Activated CD8-positive, alpha-beta T cell treated with anti-CD3 and anti-CD28 coated beads for 36 hours (primary cell): ENCODE data around the gene HECTD1. TPM values are rescaled to one million over a fixed set of nuclear protein-coding genes. Genes with fewer than 3 reads are reported as not detected.

Experiments used
- ATAC-seq: fragments of 200-7000 bp; cut with Tn5 transposase; one replicate; pipeline ENCODE4 v1.10.0; 2021; ENCODE audit warnings: mild to moderate bottlenecking, moderate library complexity
- CTCF ChIA-PET: fragments of 350-600 bp; sonication (Branson Sonifier 250); formaldehyde crosslinking; loops from one replicate; lab custom pipeline; 2021; ENCODE audit warnings: antibody characterized with exemption; lab: Charles Lee
- POLR2A ChIA-PET: fragments of 350-600 bp; sonication (Branson Sonifier 250); formaldehyde crosslinking; loops from one replicate; lab custom pipeline; 2021; ENCODE audit warnings: antibody characterized with exemption; lab: Charles Lee
- DNase-seq: peaks from one replicate; pipeline ENCODE4 v3.0.0-alpha.2; 2020
- H3K27ac Mint-ChIP-seq: one replicate; pipeline ENCODE4 v1.8.0; 2021; ENCODE audit warnings: mild to moderate bottlenecking, mixed read lengths
- H3K27me3 Mint-ChIP-seq: one replicate; pipeline ENCODE4 v1.8.0; 2021; ENCODE audit warnings: mixed read lengths
- H3K36me3 Mint-ChIP-seq: one replicate; pipeline ENCODE4 v1.8.0; 2021; ENCODE audit warnings: low read depth, mixed read lengths
- H3K4me1 Mint-ChIP-seq: one replicate; pipeline ENCODE4 v1.8.0; 2021; ENCODE audit warnings: low read depth, mixed read lengths
- H3K4me3 Mint-ChIP-seq: one replicate; pipeline ENCODE4 v1.8.0; 2021; ENCODE audit warnings: mild to moderate bottlenecking, moderate library complexity, mixed read lengths
- H3K9me3 Mint-ChIP-seq: one replicate; pipeline ENCODE4 v1.8.0; 2021; ENCODE audit warnings: mixed read lengths
- intact Hi-C: fragments of 100-400 bp; cut with micrococcal nuclease; formaldehyde crosslinking; loops from one replicate; pipeline ENCODE4 v1.10.0; 2022
- total RNA-seq, 2 experiments: library from RNA; stranded (reverse); gene quantifications; one replicate each; pipeline ENCODE4 v1.2.3, GENCODE V29; 2021
- TF ChIP-seq, protein P1 (sequence below): fragments of 200-600 bp; IDR thresholded peaks from one replicate; pipeline ENCODE4 v1.8.0; 2022; ENCODE audit warnings: antibody characterized with exemption, mild to moderate bottlenecking

The HECTD1 gene
- total RNA-seq, 2 experiments from 2014 or later: 78.9 to 82.2 TPM

DNA sequence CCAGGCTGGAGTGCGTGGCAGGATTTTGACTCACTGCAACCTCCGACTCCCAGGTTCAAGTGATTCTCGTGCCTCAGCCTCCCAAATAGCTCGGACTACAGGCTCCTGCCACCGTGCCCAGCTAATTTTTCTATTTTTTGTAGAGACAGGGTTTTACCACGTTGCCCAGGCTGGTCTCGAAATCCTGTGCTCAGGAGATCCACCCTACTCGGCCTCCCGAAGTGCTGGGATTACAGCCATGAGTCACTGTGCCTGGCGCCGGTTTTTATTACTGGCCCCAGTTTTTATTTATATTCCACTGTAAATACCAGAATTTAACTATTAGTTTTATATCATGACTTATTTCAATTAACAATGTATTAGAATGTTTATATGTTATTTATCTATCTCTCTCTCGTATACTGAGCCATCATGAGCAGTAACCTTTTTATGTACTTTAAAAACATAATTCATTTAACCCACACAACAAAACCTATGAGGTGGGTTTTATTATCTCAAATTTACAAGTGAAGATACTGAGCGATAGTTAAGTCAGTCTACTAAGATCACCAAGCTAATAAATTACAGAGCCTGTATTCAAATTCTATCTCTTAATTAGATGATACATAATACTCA, 47.8 kb downstream of the HECTD1 start:
- Mint-ChIP-seq H3K4me1 (no peaks in the 10 kb centered on the region), H3K36me3 (peaks cover 15% of the 10 kb centered on the region)
- intact Hi-C loops: no loop called here

DNA sequence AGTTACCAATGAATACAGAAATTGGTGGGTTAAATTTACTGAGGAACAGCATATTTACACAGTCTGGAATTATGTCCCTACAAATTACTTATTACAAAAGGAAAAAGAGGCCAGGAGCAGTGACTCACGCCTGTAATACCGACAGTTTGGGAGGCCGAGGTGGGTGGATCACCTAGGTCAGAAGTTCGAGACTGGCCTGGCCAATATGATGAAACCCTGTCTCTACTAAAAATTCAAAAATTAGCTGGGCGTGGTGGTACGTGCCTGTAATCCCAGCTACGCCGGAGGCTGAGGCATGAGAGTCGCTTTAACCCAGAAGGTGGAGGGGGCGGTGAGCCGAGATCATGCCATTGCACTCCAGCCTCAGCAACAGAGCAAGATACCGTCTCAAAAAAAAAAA, 52.6 kb downstream of the HECTD1 start:
- no peak overlapping the region for H3K27ac Mint-ChIP-seq
- no peak for DNase-seq
- ChIA-PET CTCF (no interaction called here), POLR2A (interaction anchor here (0.5 kb wide), 1 partner anchor 139 kb away, joined by 3 read pairs; no protein-coding TSS in a partner anchor)
- intact Hi-C loops: no loop called here
- TF ChIP-seq, protein P1, sequence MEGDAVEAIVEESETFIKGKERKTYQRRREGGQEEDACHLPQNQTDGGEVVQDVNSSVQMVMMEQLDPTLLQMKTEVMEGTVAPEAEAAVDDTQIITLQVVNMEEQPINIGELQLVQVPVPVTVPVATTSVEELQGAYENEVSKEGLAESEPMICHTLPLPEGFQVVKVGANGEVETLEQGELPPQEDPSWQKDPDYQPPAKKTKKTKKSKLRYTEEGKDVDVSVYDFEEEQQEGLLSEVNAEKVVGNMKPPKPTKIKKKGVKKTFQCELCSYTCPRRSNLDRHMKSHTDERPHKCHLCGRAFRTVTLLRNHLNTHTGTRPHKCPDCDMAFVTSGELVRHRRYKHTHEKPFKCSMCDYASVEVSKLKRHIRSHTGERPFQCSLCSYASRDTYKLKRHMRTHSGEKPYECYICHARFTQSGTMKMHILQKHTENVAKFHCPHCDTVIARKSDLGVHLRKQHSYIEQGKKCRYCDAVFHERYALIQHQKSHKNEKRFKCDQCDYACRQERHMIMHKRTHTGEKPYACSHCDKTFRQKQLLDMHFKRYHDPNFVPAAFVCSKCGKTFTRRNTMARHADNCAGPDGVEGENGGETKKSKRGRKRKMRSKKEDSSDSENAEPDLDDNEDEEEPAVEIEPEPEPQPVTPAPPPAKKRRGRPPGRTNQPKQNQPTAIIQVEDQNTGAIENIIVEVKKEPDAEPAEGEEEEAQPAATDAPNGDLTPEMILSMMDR: no peak
- peaks cover 23% of the 10 kb centered on the region for H3K36me3 Mint-ChIP-seq
- H3K9me3 Mint-ChIP-seq: no peaks in the 10 kb centered on the region
- H3K27me3 Mint-ChIP-seq: no peaks in the 10 kb centered on the region
- H3K4me1 Mint-ChIP-seq: no peaks in the 10 kb centered on the region
- no peak for ATAC-seq
- H3K4me3 Mint-ChIP-seq: no peak overlapping the region

More for the DNA sequence above, 47.8 kb downstream of the HECTD1 start:
- H3K9me3 Mint-ChIP-seq: no peaks in the 10 kb centered on the region
- TF ChIP-seq, protein P1: no peak
- ChIA-PET CTCF (no interaction called here), POLR2A (no interaction called here)
- H3K4me3 Mint-ChIP-seq: no peak overlapping the region
- DNase-seq (no peak), ATAC-seq (no peak)
- H3K27me3 Mint-ChIP-seq: no peaks in the 10 kb centered on the region
- no peak overlapping the region for H3K27ac Mint-ChIP-seq

DNA sequence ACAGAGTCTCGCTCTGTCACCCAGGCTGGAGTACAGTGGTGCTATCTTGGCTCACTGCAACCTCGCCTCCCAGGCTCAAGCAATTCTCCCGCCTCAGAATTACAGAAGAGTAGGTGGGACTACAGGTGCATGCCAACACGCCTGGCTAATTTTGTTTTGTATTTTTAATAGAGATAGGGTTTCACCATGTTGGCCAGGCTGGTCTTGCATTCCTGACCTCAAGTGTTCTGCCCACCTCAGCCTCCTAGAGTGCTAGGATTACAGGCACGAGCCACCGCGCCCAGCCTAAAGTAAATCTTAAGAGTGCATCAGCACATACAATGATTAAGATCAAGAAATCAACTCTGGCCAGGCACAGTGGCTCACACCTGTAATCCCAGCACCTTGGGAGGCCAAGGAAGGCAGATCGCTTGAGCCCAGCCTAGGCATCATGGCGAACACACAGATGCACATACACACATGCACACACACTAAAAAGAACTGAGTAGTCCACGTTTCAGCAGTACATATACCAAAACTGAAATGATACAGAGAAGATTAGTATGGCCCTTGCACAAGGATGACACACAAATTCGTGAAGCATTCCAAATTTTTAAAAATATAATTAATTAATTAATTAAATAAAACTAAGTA, 65.0 kb downstream of the HECTD1 start:
- Mint-ChIP-seq H3K27me3 (no peaks in the 10 kb centered on the region), H3K36me3 (peaks cover 30% of the 10 kb centered on the region), H3K9me3 (no peaks in the 10 kb centered on the region), H3K4me3 (no peak overlapping the region), H3K4me1 (no peaks in the 10 kb centered on the region), H3K27ac (no peak overlapping the region)
- POLR2A ChIA-PET: no interaction called here
- intact Hi-C loops: no loop called here
- ATAC-seq (no peak), DNase-seq (no peak)
- CTCF ChIA-PET: no interaction called here
- TF ChIP-seq, protein P1: no peak

DNA sequence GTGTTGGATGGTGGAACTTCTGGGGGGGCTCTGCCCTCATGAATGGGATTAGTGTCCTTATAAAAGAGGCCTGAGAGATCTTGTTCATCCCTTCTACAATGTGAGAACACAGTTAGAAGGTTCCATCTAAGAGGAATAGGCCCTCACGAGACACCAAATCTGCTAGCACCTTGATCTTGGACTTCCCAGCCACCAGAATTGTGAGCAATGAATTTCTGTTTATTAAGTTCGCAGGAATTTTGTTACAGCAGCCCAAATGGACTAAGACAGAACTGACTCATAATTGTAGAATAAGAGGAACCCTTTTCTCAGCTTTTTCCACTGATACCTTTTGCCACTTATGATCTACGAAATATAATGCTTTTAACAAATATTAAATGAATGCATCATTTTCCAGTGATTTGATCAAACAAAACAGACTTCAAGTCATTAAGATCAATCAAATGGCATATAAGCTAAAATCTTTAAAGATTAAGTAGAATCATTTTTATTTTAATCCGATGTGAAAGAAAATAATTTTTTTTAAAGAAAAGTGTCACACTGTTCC, 68.2 kb downstream of the HECTD1 start:
- Mint-ChIP-seq H3K4me1 (no peaks in the 10 kb centered on the region), H3K9me3 (no peaks in the 10 kb centered on the region), H3K27me3 (no peaks in the 10 kb centered on the region), H3K4me3 (no peak overlapping the region), H3K36me3 (peaks cover 24% of the 10 kb centered on the region), H3K27ac (no peak overlapping the region)
- no peak for DNase-seq
- POLR2A ChIA-PET: no interaction called here
- intact Hi-C loops: no loop called here
- CTCF ChIA-PET: interaction anchor here (1.6 kb wide), 1 partner anchor 36 kb away, joined by 3 read pairs; no protein-coding TSS in a partner anchor
- ATAC-seq: no peak
- TF ChIP-seq, protein P1: no peak

DNA sequence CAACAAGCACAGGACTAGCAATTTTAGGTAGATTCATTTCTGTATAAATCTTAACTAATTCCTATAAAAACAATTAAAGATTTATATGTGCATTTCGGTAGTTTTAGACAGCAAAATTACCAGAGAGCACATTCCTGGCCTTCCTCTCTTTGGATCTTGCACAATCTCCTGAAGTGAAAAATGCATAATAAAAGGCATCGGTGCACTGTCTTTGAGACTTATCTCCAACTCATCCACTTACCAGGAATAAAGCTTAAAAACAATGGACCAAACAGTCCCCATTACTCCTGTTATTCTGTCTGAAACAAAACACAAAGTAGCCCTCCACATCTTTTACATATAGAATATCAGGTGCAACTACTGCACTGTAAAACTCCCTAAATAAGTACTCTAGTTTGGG, 69.3 kb downstream of the HECTD1 start:
- Mint-ChIP-seq H3K9me3 (no peaks in the 10 kb centered on the region), H3K27ac (no peak overlapping the region), H3K36me3 (peaks cover 24% of the 10 kb centered on the region), H3K4me3 (no peak overlapping the region), H3K4me1 (no peaks in the 10 kb centered on the region), H3K27me3 (no peaks in the 10 kb centered on the region)
- CTCF ChIA-PET: interaction anchor here (1.3 kb wide), 1 partner anchor 10 kb away, joined by 6 read pairs; no protein-coding TSS in a partner anchor
- POLR2A ChIA-PET: no interaction called here
- DNase-seq (no peak), ATAC-seq (no peak)
- TF ChIP-seq, protein P1: no peak
- intact Hi-C loops: no loop called here
